Femur (tissue), 1 donor: ENCODE results near the gene POU2AF1.
"Not testable (repeated sequence)": the region's sequence is repeated elsewhere in the genome, so short reads cannot be mapped to it uniquely, and the experiment has no call there.

Source experiments
- DNase-seq: peaks from one replicate; pipeline ENCODE4 v3.0.0-alpha.2; 2017

The POU2AF1 gene

GRCh38 chr11:111408789-111409727 is 30.0 kb upstream of the POU2AF1 start:
- no peak for DNase-seq

- no peak for DNase-seq
Measured at GRCh38 chr11:111407652-111408051, 28.6 kb upstream of the POU2AF1 start.

GRCh38 chr11:111406589-111406988 is 27.5 kb upstream of the POU2AF1 start:
- DNase-seq: no peak

GRCh38 chr11:111406091-111406490 is 27.0 kb upstream of the POU2AF1 start:
- no peak for DNase-seq

- DNase-seq: no peak
Measured at GRCh38 chr11:111405551-111405950, 26.5 kb upstream of the POU2AF1 start.

- DNase-seq: no peak
Measured at GRCh38 chr11:111403051-111403726, 24.1 kb upstream of the POU2AF1 start.

- DNase-seq: no peak
Measured at GRCh38 chr11:111402411-111402810, 23.3 kb upstream of the POU2AF1 start.

- not testable (repeated sequence) for DNase-seq
Measured at GRCh38 chr11:111401957-111402356, 22.9 kb upstream of the POU2AF1 start.

GRCh38 chr11:111400595-111400994 is 21.5 kb upstream of the POU2AF1 start:
- no peak for DNase-seq

GRCh38 chr11:111399187-111400031 is 20.3 kb upstream of the POU2AF1 start:
- no peak for DNase-seq

GRCh38 chr11:111397034-111397433 is 18.0 kb upstream of the POU2AF1 start:
- no peak for DNase-seq

GRCh38 chr11:111395749-111396148 is 16.7 kb upstream of the POU2AF1 start:
- no peak for DNase-seq

- DNase-seq: no peak
Measured at GRCh38 chr11:111395081-111395480, 16.0 kb upstream of the POU2AF1 start.

GRCh38 chr11:111394147-111394546 is 15.1 kb upstream of the POU2AF1 start:
- DNase-seq: not testable (repeated sequence)

GRCh38 chr11:111393585-111393984 is 14.5 kb upstream of the POU2AF1 start:
- no peak for DNase-seq

- no peak for DNase-seq
Measured at GRCh38 chr11:111393096-111393495, 14.0 kb upstream of the POU2AF1 start.

- DNase-seq: no peak
Measured at GRCh38 chr11:111392552-111392951, 13.5 kb upstream of the POU2AF1 start.

- no peak for DNase-seq
Measured at GRCh38 chr11:111391328-111392124, 12.5 kb upstream of the POU2AF1 start.

GRCh38 chr11:111388842-111389241 is 9.8 kb upstream of the POU2AF1 start:
- no peak for DNase-seq

- no peak for DNase-seq
Measured at GRCh38 chr11:111388420-111388819, 9.3 kb upstream of the POU2AF1 start.

- DNase-seq: no peak
Measured at GRCh38 chr11:111387363-111387762, 8.3 kb upstream of the POU2AF1 start.

GRCh38 chr11:111386611-111387150 is 7.6 kb upstream of the POU2AF1 start:
- DNase-seq: no peak
